ENCODE results near the gene UBE2H.
"Not testable (repeated sequence)": the region's sequence is repeated elsewhere in the genome, so short reads cannot be mapped to it uniquely, and the experiment has no call there.

Gene UBE2H

DNA sequence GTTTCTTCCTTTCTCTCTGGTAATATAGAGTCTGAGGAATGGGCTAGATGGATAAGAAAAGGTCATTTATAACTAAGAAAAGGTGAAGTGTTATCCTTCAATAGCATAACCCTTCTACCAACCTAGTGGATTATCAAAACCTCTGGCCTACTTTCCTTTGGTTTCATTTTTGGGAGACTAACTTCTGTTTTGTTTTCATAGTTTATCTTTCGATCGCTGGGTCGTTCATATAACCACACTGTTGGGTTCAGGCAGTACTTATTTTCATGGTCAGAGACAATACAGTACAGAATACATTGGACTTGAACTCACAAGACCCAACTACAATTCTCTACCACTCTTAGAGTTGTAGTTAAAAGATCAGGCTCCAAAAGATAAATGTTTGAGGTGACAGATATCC, 86.5 kb downstream of the UBE2H start:
- DNase-seq: no peak

DNA sequence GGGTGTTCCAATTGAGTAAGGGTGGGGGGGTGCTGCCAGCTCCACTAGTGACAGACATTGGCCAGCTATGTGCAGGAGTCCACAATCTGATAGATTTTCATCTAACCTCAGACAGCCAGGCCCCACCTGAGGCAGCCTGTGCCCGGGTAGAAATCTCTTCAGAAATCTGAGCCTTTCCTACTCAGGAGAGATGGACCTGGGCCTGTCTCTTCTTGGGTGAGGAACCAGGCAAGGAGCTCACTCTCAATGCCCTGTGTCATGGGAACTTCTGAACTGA, 86.9 kb downstream of the UBE2H start:
- DNase-seq: no peak

DNA sequence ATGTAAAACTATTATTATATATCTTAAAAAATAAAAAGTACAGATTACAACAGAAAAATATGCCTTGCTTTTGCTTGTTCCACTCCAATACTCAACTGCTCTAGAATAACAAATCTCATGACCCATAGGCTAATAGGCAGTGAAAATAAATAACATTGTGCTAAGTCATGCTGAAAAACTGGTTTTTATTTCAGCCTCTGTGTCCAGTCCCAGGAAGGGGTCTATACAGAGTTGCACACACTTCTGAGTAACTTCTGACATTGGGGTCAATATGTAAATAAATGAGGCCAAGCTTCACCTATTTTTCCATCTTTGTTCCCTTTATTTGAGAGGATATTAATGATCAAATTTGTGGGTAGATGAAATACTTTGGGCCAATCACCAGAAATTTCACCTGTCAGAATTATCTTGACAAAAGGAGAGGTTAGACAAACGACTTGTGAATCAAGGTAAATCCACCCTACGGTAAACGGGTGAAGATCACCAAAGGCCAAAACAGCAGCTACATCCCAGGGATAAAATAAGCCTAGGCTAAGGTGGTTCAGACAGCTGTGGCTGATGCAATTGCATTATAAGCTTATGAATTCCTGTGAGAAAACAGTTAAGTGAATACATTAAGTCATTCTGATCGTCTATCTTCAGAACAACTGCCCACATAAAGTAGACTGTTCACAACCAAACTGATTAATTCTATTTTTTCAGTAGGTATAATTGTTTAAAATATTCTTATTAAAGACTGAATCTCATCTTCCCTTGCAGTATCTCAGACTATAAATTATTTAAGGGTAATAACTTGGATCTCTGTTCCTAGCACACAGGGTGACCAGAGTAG, 87.5 kb downstream of the UBE2H start:
- DNase-seq: no peak

DNA sequence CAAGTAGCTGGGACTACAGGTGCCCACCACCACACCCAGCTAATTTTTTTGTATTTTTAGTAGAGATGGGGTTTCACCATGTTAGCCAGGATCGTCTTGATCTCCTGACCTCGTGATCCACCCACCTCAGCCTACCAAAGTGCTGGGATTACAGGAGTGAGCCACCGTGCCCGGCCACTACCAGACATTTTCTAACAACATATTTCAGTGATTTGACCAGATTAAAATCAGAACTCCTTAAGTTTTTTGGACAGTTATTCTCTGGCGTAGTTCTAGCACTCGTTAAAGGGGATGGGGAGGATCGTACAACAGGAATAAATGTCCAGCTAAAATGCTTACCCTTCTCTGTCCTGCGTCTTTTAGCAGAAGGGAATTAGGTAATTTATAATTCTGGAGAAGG, 88.1 kb downstream of the UBE2H start:
- not testable (repeated sequence) for DNase-seq

DNA sequence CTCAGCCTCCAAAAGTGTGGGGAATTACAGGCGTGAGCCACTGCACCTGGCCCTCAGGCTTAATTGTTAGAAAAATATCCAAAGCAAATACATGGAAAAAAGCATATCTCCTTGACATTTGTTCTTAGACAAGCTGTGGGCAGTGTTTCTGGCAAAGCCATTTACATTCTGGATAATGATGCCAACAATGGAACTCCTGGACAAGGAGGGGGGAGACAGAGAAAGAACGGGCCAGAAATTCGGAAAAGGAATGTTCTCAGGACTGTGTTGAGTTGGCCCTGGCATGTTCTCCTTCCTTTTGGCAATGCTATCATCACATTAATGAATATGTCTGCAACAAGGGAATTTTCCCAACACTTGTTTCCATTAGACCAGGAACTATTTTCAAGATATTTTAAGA, 88.7 kb downstream of the UBE2H start:
- DNase-seq: no peak

DNA sequence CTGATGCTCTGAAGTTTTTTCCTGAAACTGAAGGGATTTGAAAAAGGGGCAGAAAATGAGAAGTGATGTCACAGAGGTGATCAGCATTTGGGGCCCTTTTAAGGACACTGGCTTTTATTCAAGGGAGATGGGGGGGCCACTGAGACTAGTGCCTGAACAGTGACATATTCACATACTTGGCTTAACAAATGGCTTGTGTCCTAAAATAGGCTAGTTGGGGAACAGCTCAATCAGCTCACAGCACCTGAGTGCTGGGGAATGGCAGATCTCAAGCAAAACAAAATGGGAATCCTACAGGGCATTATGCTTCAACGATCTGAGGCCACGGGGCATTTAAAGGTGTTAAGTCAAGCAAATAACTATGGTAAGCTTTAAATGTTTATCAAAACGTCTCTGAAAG, 90.1 kb downstream of the UBE2H start:
- DNase-seq: no peak

DNA sequence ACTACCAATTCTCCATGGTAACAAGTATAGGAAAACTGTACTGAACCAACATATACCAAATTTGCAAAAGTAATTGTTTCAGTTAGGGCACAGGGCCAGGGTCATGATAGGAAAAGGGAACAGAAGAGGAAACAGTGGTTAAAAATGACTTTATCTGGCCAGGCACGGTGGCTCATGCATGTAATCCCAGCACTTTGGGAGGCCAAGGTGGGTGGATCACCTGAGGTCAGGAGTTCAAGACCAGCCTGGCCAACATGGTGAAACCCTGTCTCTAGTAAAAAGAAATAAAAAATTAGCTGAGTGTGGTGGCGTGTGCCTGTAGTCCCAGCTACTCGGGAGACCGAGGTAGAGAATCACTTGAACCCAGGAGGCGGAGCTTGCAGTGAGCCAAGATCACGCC, 92.0 kb downstream of the UBE2H start:
- DNase-seq: not testable (repeated sequence)

DNA sequence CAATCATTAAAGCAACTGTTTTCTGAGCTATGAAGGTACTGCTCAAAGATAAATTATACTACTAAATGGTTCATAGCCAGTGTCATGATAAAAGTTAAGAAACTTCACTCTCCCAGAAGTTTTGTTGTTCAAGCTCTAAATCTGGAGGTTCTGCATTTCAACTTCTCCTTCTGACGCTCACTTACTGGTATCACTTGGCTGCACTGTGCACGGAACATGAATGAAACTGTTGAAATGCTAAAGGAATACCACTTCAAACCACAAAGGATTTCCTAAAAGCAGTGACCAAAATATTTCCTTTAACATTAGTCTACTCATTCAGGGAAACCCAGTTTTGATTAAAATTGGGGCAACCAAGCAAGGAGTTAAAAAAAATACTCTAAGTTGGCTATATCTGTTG, 93.6 kb downstream of the UBE2H start:
- DNase-seq: no peak

DNA sequence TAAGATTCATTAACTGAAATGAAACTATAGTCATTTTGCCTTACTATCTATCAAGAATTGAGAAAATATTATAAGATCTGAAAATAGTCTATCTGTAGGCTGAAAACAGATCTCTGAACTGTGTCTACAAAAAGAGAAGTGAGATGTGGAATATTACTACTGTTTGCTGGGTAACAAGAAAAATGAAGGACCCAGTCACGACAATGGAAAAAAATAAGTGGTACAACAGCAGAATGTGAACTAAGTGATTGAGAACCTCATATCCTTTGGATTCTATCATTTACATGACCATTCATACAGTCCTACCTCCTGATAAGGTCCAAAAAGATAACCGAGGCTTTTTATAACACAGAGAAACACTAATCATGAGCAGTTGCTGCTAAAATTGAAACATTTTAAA, 94.3 kb downstream of the UBE2H start:
- DNase-seq: no peak

DNA sequence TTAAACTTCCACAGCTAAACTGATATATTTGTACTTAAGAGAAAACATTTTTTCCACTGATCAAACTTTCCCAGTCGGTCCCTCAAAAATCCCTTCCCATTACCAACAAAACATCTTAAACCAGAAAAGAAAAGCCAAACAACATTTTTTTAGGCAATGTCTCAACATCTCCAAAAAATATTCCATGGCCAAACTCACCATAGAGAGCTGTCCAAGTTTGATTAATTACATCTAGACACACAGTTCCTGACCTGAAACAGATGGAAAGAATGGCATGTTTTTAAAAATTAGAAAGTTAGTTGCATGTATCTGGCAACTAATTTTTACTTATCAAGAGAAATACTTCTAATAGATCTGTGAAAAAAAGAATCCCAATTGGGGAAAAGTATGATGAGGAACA, 95.4 kb downstream of the UBE2H start:
- DNase-seq: no peak

DNA sequence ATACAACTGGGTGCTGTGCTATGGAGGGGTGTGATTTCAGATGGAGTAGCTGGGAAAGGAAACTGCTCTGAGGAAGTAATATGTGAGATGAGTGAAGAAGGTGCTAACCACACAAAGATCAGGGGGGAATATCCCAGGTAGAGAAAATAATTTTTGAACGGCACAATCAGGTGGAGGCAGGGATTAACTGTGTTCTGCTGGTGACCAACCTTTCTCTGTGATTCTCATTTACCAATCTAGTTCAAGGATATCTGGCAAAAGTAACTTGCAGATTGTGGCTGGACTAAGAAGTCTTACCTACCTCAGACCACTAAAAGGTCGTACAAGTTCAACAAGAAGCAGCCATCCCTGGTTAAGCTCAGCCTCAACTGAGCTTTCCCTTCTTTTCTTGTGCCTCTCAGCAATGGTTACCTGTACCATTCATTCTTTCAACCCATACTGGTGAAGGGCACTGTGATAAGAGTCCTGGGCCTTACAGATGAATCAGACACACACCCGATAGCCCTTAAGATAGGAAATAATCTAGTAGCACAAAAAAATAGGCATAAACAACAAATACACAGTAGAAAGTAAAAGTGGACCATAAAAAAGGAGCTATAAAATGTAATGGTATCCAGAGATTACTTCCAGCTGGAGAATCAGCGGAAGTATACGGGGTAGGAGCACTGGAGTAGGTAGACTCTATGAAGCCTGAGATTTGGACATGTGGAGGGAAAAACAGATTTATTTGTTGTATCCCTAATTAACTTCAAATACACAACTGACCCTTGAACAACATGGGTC, 96.6 kb downstream of the UBE2H start:
- DNase-seq: no peak

DNA sequence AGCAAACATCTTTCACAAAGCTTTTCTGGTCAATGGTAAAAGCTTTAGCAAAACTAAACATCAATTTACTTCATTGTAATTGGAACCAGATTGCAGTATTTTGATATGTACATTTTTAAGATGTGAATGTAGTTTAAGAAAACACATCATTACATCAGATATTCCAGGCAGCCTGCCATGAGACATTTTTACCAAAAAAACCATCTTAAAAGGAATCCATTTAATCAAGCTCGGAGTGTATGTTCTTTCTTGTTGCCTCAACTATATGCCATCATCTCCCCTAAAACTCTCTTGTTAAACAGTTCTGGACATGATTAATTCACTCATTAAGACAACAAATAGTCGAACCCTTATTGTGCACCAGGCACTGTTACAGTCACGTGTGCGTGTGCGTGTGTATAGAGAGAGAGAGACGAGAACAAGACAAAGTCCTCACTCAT, 97.5 kb downstream of the UBE2H start:
- no peak for DNase-seq

DNA sequence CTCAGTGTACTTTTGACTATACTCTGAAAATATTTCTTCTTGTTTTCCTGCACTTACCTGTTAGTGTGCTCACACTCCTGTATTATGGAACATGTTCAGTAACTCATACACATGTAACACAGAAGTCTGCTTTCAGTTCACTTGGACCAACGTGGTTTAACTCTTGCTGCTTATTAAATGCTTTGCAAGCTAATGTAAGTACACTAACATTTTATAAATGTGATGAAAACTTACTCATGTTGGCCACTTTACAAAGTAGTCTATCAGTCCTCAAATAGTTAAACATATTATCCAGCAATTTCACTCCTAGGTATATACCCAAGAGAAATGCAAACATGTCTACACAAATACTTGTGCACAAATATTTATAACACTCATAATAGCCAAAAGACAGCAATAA, 98.4 kb downstream of the UBE2H start:
- no peak for DNase-seq

DNA sequence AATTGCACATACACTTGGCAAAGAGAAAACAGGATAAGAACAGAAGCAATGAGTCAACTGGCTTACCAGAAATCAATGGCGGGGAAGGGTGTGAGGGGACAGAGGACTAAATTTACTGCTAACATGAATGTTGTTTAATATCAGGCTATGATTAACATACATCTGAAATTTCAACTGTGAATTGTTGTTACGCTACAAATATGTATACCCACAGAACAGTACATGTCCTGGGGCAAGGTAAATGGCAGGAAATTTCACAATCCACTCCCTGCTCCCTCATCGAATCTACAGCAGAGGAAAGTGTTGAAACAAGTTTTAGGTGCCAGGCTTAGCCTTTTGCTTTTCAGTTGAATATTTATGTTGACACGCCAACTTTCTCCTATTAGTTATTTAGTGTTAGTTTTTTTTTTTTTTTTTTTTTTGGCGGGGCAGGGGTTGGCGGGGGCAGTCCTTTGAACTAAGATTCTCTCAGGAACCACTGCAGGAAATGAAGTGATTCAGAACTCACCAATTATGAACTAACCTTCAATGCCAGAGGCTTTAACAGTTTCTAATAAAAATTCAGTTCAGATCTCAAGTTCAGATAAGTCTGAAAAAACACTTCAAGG, 99.0 kb downstream of the UBE2H start:
- no peak for DNase-seq

DNA sequence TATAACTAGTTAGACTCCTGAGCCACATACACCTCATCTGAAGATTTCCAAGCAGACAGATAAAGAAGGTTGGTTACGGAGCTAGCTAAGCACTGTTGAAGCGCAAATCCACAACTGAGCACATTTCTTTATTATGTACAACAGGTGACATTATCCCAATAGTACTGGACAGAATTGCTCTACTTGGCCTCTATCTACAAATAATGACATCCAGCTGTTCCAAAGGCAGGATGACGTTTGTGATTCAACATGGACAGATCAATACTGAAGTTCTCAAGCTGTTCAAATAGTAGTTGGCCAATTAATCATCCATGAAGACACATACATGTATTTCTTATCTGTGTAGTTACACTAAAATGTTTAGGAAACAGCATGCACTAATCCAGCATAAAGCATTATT, 101.0 kb downstream of the UBE2H start:
- DNase-seq: no peak

DNA sequence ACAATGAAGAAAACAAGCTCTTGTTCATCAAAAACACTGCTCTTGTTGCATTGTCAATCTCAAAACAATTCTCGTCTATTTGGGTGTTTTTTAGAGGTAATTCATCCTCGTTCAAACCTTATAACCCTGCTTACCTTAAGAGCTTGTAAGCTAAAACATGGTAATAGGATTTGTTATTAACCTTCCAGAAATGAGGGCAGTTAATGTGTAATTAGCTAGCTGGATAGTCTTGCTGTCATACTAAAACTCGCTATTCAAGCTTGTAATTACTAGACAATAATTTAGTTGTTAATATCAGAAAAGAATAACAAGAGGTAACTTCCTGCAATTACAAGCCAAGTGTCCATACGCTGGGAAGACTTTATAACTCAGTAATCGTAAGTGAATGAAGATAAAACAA, 101.6 kb downstream of the UBE2H start:
- no peak for DNase-seq

DNA sequence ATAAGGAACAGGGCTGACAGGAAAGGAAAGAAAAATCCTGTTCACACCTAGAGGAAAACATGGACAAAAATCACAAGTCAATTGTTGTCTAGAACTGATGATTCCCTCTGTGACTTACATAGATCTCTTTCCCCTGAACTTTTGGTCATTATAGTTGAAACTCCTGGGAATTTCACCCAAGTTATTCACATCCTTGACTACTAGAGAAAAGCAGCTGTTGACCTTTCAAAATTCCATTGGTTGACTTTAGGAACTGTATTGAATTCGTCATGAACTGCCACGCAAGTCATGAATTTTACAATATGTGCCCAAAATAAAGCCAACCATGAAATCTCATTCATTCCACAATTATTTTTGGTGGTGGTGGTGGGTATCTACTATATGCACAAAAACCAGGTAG, 104.3 kb downstream of the UBE2H start:
- DNase-seq: no peak

DNA sequence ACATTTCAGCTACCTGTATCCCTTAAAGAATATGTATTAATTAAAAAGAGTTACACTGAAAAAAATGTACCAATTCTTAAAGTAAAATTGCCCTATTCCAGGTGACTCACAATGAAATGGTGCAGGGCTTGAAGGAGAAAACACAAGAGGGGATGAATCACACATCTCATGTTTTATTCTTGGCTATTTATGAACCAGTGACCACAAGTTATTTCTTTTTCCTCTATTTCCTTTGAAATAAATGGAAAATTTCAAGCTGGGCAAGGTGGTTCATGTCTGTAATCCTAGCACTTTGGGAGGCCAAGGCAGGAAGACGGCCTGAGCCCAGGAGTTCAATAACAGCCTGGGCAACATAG, 106.8 kb downstream of the UBE2H start:
- DNase-seq: no peak

DNA sequence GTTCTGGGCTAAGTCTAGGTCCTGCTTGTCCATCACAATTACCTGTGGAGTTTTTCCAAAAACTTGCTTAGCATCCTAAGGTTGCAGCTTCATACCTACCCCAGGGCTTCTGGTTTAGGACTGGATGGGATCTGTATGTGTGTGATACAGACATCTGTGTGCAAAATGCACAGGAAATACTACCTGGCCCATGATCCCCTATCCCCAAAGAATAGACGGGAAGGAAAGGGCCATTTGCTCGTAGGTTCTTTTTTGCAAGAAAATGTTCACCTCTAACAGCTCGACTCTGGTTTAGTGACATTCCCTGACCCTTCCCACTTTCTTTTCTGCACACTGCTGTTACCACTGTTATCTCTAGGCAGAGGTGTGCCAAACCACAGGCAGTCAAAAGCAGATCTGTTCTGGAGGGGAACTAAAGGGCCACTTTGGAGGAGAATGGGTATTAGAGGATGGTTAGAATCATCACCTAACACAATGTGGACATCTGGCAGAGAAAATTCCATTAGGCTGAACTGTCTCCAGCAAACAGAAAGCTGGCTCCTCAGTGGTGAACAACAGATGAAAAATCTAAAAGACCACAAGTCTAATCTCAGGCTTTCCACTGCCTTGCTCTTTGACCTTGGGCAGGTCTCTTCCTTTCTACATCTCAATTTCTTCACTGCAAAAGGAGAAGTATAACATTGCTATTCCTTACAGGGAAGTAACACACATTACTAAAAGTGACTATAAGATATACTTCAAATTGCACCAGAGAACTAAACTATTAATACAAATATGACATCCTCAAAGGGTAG, 107.4 kb downstream of the UBE2H start:
- DNase-seq: no peak

DNA sequence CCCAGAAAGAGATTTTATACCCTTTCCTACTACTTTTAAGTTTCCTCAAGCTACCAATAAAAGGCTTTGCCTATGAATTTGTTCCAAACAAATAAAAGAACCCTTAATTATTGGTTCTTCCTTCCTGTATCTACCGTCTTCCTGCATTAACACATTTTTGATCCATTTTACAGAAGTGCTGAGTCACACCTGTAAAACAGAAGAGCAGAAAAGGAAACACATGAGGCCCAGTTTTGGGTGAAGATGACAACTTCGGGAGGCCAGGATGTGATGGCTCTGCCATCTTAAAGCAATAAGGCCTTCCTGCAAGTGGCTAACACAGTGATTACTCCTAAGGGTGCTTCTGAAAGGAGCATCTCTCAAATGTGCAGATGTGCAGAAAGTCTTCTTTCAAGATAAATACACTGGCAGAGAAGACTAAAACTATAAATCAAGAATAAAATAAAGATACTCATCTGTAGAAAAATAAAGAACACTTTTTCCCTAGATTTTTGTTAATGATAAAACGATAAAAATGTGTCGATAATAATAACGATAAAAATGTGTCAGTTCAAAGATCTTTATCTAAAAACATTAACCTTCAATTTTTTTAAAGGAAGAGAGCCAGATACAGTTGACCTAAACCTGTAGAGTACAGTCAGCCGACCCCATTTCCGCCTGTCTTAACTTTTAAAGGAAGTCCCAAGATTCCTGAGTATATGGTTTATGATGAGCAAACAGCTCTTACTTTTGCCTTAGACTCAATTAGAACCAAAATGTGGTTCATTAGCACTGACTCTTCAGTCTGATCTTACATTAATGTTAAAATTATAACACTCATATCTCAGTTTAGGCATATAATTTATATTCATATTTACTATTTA, 108.6 kb downstream of the UBE2H start:
- DNase-seq: no peak

DNA sequence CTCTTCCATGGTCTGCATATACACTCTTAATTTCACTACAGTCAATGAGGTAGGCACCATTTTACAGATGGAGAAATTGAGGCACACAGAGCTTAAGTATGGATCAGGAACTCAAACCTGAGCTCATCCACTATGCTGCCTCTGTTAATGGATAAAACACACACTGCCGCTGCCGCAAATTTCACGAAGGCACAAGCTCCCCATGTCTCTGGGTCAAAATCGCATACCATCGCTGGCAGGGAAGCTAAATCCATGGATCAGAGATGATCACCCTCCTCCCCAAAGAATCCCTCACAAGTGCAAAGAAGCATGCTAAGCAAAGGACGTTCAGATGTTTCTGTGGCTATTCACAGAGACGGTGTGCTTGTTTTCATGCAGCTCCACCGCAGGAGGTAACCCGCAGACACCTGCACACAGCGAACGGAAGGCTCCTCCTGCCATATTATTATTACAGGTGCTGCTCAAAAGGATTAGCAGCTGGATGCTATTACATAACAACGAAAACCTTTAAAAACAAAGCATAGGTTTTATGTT, 109.3 kb downstream of the UBE2H start:
- no peak for DNase-seq

DNA sequence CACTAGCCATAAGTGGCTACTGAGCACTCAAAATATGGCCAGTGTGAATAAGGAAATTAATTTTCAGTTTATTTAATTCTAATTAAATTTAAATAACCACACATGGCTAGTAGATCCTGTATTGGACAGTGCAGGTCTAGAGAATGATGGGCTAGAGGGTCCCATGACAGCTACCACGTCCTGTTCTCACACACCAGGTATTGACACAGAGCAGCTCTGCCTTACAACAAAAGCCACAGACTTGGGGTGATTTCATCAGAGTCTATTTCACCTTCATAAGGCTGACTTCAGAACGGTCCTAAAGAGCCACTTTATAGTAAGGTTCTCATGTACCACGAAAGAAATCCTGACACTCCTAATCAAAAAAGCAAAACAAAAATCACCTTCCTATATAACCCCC, 111.3 kb downstream of the UBE2H start:
- DNase-seq: no peak
